Right lobe of liver (tissue), 6 donors: Measurements from ENCODE around the gene PGC. TPM values are rescaled to one million over a fixed set of nuclear protein-coding genes. Genes with fewer than 3 reads are reported as not detected.

Experiments
- ATAC-seq, 4 donors: fragments of 200-7000 bp; cut with Tn5 transposase; one replicate each; pipeline ENCODE4 v1.9.1; 2020; ENCODE audit warnings: mild to moderate bottlenecking in 4 of 4, moderate library complexity in 4 of 4
- DNase-seq, 3 donors: peaks; one replicate each; pipeline ENCODE4 v3.0.0-alpha.2; 2020
- H3K27ac ChIP-seq, 3 donors: fragments of 200-600 bp; one replicate each; pipeline ENCODE4 v1.8.0; 2022
- H3K27me3 ChIP-seq, 2 donors: fragments of 200-600 bp; one replicate each; pipeline ENCODE4 v1.8.0; 2022
- H3K36me3 ChIP-seq, 4 donors: fragments of 200-600 bp; sonication (generic) in 1 of 4; one replicate each; pipeline versions ENCODE4 v1.5.1 to v1.8.0; 2017 to 2022; ENCODE audit warnings: control low read depth in 1 of 4
- H3K4me1 ChIP-seq, 4 donors: fragments of 200-600 bp; sonication (generic) in 1 of 4; one replicate each; pipeline versions ENCODE4 v1.5.1 to v1.8.0; 2017 to 2022; ENCODE audit warnings: control low read depth in 1 of 4
- H3K4me3 ChIP-seq, 3 donors: fragments of 200-600 bp; one replicate each; pipeline ENCODE4 v1.8.0; 2022
- H3K9me3 ChIP-seq, 4 donors: fragments of 200-600 bp; sonication (generic) in 1 of 4; one replicate each; pipeline versions ENCODE4 v1.5.1 to v1.8.0; 2017 to 2022; ENCODE audit warnings: control low read depth in 1 of 4
- CTCF ChIP-seq, 4 donors: fragments of 200-600 bp in 3 of 4; fragments of 450-650 bp in 1 of 4; IDR thresholded peaks; one replicate each; pipeline versions ENCODE4 v1.5.1 to v1.8.0; 2016 to 2022; ENCODE audit warnings: antibody characterized with exemption in 4 of 4, mild to moderate bottlenecking in 2 of 4
- POLR2A ChIP-seq: fragments of 450-650 bp; IDR thresholded peaks from one replicate; pipeline ENCODE4 v1.6.1; 2017; ENCODE audit warnings: antibody characterized with exemption, mild to moderate bottlenecking
- WGBS: methylation state at CpG from one replicate; pipeline ENCODE4 v1.1.6; 2018; ENCODE audit warnings: low coverage, low lambda C conversion rate; ENCODE audit not compliant: insufficient coverage; ENCODE audit errors: missing lambda C conversion rate; 5-methylcytosine and 5-hydroxymethylcytosine counted together
- intact Hi-C, 2 donors: fragments of 100-400 bp; cut with DNase I; formaldehyde crosslinking; loops; one replicate each; pipeline versions ENCODE4 v1.11.2 to v1.14.1; 2022
- total RNA-seq, 6 experiments: library from RNA; depleted of rRNA in 2 of 6; stranded (reverse); fragments of >200 nt in 2 of 6; fragmentation: NEBNext Ultra II Directional in 3 of 6; extraction: Animal tissue kit (Norgen Biotek cat#: 25700) in 3 of 6; gene quantifications; one replicate each; pipeline versions ENCODE4 v1.1.0 to v1.2.4, GENCODE V29; 2016 to 2023
- donor health status: DM: no; HTN: yes; CAD: no.
- donor health status: DM: no; HTN: no; CAD: no.
- donor health status: DM: no; HTN: no; CAD: no.
- donor health status: DM: no; HTN: yes; CAD: no.
- donor health status: DM: no; HTN: yes; CAD: no.

The PGC gene
- total RNA-seq, 6 experiments from 2014 or later = 0.31 TPM; not detected in 5

- H3K36me3 ChIP-seq = peaks cover 0 to 42% (median 8%) of the 10 kb centered on the region in 4 donors
- no peak for ATAC-seq
- TF ChIP-seq CTCF (IDR thresholded peaks at IDR 0.05) (no peak), POLR2A (no peak)
- intact Hi-C loops = loop anchor here in 1 of 2 donors (10.0 kb wide), 1 partner anchor 135 kb away; the partner anchor contains the start of genes BYSL and MED20
- peaks cover 0 to 18% (median 10%) of the 10 kb centered on the region in 4 donors for H3K4me1 ChIP-seq
- no peak for DNase-seq
- 100% methylated on average over 1 of the region's 1 CpG for WGBS
- no peak overlapping the region for H3K4me3 ChIP-seq
- H3K27ac ChIP-seq = no peak overlapping the region
- H3K9me3 ChIP-seq = no peaks in the 10 kb centered on the region
- H3K27me3 ChIP-seq = no peaks in the 10 kb centered on the region
Observed at GRCh38 chr6:41790045-41790444, 42.8 kb upstream of the PGC start.

- Histone ChIP-seq H3K9me3 (no peaks in the 10 kb centered on the region), H3K27ac (no peak overlapping the region), H3K36me3 (peaks cover 0 to 35% (median 8%) of the 10 kb centered on the region in 4 donors), H3K27me3 (no peaks in the 10 kb centered on the region), H3K4me3 (no peak overlapping the region), H3K4me1 (peaks cover 0 to 18% (median 10%) of the 10 kb centered on the region in 4 donors)
- WGBS = 80% methylated on average over 3 of the region's 3 CpGs
- ATAC-seq (no peak), DNase-seq (no peak)
- intact Hi-C loops = loop anchor here (10.0 kb wide), 3 partner anchors 135 to 255 kb away; partner anchors contain the start of genes BYSL (in 1 of the 2) and MED20 (in 1 of the 2)
- TF ChIP-seq POLR2A = no peak
Observed at GRCh38 chr6:41789390-41789724, 42.2 kb upstream of the PGC start.

DNA sequence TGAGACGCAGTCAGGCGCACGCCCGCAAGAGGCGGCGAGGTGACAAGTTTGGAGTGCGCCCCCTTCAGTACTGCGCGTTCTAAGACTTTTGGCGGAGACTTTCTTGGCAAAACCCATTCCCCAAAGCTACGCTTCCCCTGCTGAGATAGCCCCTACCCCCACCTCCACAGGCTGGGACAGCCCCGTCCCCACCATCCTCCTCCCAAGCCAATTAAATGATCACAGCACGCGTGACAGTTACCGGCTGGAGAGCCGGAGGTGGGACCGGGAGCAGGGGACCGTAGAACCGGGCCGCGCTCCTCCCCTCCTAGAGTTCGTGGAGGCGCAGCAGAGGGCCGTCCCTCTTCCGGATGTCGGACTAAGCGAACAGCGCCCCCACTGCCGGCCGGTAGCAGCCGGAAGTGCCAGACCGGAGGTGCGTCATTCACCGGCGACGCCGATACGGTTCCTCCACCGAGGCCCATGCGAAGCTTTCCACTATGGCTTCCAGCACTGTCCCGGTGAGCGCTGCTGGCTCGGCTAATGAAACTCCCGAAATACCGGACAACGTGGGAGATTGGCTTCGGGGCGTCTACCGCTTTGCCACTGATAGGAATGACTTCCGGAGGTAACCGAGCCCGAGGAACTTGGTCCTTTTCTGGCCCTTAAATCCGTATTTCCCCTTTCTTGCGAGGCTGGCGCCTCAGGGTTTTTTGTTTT lies 40.2 kb upstream of the PGC start, which contains the start of gene TOMM6:
Gene TOMM6 (plus strand): TSS at position 476 of the 699 bp plus-strand sequence. CDS start 4 bp downstream, at position 480.
- ATAC-seq (peak; percentile 88 to 92 (median 89)), DNase-seq (peak; percentile 97 to 98 (median 97))
- peaks cover 0 to 18% (median 10%) of the 10 kb centered on the region in 4 donors for H3K4me1 ChIP-seq
- TF ChIP-seq CTCF (IDR thresholded peaks at IDR 0.05) = peak; percentile 92 to 98 (median 94)
- TF ChIP-seq POLR2A = peak; percentile 84
- under 1% methylated on average over 22 of the region's 55 CpGs for WGBS
- H3K9me3 ChIP-seq = no peaks in the 10 kb centered on the region
- peak within 1 kb of the TSS; percentile 70 to 88 (median 88) for H3K27ac ChIP-seq
- intact Hi-C loops = loop anchor here (10.0 kb wide), 3 partner anchors 137 to 257 kb away; partner anchors contain the start of genes BYSL (in 1 of the 2) and MED20 (in 1 of the 2)
- H3K36me3 ChIP-seq = peaks cover 0 to 30% (median 8%) of the 10 kb centered on the region in 4 donors
- H3K4me3 ChIP-seq = peak within 1 kb of the TSS; percentile 80 to 83 (median 81)
- no peaks in the 10 kb centered on the region for H3K27me3 ChIP-seq

- Histone ChIP-seq H3K27me3 (no peaks in the 10 kb centered on the region), H3K36me3 (peaks cover 0 to 25% (median 8%) of the 10 kb centered on the region in 4 donors), H3K9me3 (no peaks in the 10 kb centered on the region), H3K4me1 (peaks cover 0 to 21% (median 11%) of the 10 kb centered on the region in 4 donors), H3K4me3 (peak overlapping the region; percentile 80 to 83 (median 81)), H3K27ac (peak overlapping the region; percentile 70 to 88 (median 88))
- intact Hi-C loops = loop anchor here (10.0 kb wide), 3 partner anchors 138 to 258 kb away; partner anchors contain the start of genes BYSL (in 1 of the 2) and MED20 (in 1 of the 2)
- ATAC-seq = peak; percentile 84 to 93 (median 88)
- peak; percentile 77 to 93 (median 90) for TF ChIP-seq CTCF (IDR thresholded peaks at IDR 0.05)
- no peak for TF ChIP-seq POLR2A
- DNase-seq = peak; percentile 91 to 92 (median 92)
- WGBS = 0% methylated on average over 3 of the region's 58 CpGs
Observed at GRCh38 chr6:41786451-41787218, 39.4 kb upstream of the PGC start.
